K562 (cell line): ENCODE results near the gene TP53I13. TPM values are rescaled to one million over a fixed set of nuclear protein-coding genes. Genes with fewer than 3 reads are reported as not detected.

Experiments used
- MED1 ChIP-seq: sonication (generic); formaldehyde crosslinking; IDR thresholded peaks from 2 replicates; pipeline ENCODE4 v1.8.1; 2023; ENCODE audit warnings: missing genetic modification reagents, borderline replicate concordance
- ZNF184 ChIP-seq: sonication (generic); formaldehyde crosslinking; IDR thresholded peaks from 2 replicates; pipeline ENCODE4 v1.5.0; 2020; ENCODE audit warnings: missing genetic modification reagents
- polyA plus RNA-seq, 8 experiments: library from polyadenylated mRNA; depleted of rRNA in 4 of 8; stranded (reverse) in 5 of 8; unstranded in 3 of 8; fragments of >200 nt; fragmentation: Nextera tagmentation in 2 of 8; fragmentation: Illumina TruSeq in 1 of 8; extraction: Ambion mirVana in 2 of 8; extraction: Trizol in 1 of 8; gene quantifications; 2 replicates each; pipeline versions ENCODE4 v1.2.1 to v1.2.3, GENCODE V29; 2011 to 2014; ENCODE audit warnings: inconsistent platforms in 1 of 8, missing spikeins in 1 of 8
- total RNA-seq, 7 experiments: library from RNA; depleted of rRNA in 6 of 7; stranded (reverse); fragments of >200 nt in 6 of 7; fragmentation: Illumina TruSeq in 2 of 7; extraction: Trizol in 2 of 7; gene quantifications; 2 replicates each; pipeline versions ENCODE4 v1.2.1 to v1.2.3, GENCODE V29; 2011 to 2021; ENCODE audit warnings: low replicate concordance in 1 of 7
- TF ChIP-seq, protein P1 (sequence below): fragments of 450-650 bp; IDR thresholded peaks from 2 replicates; pipeline ENCODE4 v1.6.1; 2016; ENCODE audit warnings: mild to moderate bottlenecking
- TF ChIP-seq, protein P2 (sequence below): fragments of 200-600 bp; sonication (generic); IDR thresholded peaks from one replicate; pipeline ENCODE4 v1.6.1; 2012; ENCODE audit warnings: mild to moderate bottlenecking, low read depth, low read length, inconsistent platforms
- TF ChIP-seq, protein P3 (sequence below): sonication (generic); formaldehyde crosslinking; IDR thresholded peaks from 2 replicates; pipeline ENCODE4 v1.5.0; 2020; ENCODE audit warnings: missing genetic modification reagents
- TF ChIP-seq, protein P4 (sequence below): sonication (generic); formaldehyde crosslinking; IDR thresholded peaks from 2 replicates; pipeline ENCODE4 v1.8.1; 2023; ENCODE audit warnings: mild to moderate bottlenecking, missing genetic modification reagents

Gene TP53I13
- total and polyA plus RNA-seq, 9 of the 15 experiments (the other 6 are each of a cell fraction or from before 2014, with no cell fraction given): 0.08 to 28.3 (median 9.1) TPM

DNA sequence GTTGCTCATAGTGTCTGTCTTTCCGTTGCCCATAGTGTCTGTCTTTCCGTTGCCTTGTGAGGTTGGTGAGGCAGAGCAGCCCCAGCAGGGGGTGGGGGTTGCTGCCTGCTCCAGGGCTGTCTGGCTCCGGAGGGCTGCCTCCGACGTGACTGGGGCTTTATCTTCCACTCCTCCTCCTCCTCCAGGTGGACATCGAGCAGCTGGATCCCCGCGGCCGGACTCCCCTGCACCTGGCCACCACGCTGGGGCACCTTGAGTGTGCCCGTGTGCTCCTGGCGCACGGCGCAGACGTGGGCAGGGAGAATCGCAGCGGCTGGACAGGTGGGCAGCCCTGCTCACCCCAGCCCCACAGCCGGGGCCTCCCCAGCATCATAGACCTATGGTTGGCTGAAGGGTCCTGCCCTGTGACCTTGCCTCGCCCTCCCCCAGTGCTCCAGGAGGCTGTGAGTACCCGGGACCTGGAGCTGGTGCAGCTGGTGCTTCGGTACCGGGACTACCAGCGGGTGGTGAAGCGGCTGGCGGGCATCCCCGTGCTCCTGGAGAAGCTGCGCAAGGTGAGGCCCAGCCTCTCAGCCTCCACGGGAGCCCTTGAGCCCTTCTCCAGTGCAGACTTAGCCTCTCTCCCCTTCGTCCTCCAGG lies 39.2 kb downstream of the TP53I13 start (continued):
- TF ChIP-seq, protein P1, sequence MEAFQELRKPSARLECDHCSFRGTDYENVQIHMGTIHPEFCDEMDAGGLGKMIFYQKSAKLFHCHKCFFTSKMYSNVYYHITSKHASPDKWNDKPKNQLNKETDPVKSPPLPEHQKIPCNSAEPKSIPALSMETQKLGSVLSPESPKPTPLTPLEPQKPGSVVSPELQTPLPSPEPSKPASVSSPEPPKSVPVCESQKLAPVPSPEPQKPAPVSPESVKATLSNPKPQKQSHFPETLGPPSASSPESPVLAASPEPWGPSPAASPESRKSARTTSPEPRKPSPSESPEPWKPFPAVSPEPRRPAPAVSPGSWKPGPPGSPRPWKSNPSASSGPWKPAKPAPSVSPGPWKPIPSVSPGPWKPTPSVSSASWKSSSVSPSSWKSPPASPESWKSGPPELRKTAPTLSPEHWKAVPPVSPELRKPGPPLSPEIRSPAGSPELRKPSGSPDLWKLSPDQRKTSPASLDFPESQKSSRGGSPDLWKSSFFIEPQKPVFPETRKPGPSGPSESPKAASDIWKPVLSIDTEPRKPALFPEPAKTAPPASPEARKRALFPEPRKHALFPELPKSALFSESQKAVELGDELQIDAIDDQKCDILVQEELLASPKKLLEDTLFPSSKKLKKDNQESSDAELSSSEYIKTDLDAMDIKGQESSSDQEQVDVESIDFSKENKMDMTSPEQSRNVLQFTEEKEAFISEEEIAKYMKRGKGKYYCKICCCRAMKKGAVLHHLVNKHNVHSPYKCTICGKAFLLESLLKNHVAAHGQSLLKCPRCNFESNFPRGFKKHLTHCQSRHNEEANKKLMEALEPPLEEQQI: no peak
- TF ChIP-seq, protein P2, sequence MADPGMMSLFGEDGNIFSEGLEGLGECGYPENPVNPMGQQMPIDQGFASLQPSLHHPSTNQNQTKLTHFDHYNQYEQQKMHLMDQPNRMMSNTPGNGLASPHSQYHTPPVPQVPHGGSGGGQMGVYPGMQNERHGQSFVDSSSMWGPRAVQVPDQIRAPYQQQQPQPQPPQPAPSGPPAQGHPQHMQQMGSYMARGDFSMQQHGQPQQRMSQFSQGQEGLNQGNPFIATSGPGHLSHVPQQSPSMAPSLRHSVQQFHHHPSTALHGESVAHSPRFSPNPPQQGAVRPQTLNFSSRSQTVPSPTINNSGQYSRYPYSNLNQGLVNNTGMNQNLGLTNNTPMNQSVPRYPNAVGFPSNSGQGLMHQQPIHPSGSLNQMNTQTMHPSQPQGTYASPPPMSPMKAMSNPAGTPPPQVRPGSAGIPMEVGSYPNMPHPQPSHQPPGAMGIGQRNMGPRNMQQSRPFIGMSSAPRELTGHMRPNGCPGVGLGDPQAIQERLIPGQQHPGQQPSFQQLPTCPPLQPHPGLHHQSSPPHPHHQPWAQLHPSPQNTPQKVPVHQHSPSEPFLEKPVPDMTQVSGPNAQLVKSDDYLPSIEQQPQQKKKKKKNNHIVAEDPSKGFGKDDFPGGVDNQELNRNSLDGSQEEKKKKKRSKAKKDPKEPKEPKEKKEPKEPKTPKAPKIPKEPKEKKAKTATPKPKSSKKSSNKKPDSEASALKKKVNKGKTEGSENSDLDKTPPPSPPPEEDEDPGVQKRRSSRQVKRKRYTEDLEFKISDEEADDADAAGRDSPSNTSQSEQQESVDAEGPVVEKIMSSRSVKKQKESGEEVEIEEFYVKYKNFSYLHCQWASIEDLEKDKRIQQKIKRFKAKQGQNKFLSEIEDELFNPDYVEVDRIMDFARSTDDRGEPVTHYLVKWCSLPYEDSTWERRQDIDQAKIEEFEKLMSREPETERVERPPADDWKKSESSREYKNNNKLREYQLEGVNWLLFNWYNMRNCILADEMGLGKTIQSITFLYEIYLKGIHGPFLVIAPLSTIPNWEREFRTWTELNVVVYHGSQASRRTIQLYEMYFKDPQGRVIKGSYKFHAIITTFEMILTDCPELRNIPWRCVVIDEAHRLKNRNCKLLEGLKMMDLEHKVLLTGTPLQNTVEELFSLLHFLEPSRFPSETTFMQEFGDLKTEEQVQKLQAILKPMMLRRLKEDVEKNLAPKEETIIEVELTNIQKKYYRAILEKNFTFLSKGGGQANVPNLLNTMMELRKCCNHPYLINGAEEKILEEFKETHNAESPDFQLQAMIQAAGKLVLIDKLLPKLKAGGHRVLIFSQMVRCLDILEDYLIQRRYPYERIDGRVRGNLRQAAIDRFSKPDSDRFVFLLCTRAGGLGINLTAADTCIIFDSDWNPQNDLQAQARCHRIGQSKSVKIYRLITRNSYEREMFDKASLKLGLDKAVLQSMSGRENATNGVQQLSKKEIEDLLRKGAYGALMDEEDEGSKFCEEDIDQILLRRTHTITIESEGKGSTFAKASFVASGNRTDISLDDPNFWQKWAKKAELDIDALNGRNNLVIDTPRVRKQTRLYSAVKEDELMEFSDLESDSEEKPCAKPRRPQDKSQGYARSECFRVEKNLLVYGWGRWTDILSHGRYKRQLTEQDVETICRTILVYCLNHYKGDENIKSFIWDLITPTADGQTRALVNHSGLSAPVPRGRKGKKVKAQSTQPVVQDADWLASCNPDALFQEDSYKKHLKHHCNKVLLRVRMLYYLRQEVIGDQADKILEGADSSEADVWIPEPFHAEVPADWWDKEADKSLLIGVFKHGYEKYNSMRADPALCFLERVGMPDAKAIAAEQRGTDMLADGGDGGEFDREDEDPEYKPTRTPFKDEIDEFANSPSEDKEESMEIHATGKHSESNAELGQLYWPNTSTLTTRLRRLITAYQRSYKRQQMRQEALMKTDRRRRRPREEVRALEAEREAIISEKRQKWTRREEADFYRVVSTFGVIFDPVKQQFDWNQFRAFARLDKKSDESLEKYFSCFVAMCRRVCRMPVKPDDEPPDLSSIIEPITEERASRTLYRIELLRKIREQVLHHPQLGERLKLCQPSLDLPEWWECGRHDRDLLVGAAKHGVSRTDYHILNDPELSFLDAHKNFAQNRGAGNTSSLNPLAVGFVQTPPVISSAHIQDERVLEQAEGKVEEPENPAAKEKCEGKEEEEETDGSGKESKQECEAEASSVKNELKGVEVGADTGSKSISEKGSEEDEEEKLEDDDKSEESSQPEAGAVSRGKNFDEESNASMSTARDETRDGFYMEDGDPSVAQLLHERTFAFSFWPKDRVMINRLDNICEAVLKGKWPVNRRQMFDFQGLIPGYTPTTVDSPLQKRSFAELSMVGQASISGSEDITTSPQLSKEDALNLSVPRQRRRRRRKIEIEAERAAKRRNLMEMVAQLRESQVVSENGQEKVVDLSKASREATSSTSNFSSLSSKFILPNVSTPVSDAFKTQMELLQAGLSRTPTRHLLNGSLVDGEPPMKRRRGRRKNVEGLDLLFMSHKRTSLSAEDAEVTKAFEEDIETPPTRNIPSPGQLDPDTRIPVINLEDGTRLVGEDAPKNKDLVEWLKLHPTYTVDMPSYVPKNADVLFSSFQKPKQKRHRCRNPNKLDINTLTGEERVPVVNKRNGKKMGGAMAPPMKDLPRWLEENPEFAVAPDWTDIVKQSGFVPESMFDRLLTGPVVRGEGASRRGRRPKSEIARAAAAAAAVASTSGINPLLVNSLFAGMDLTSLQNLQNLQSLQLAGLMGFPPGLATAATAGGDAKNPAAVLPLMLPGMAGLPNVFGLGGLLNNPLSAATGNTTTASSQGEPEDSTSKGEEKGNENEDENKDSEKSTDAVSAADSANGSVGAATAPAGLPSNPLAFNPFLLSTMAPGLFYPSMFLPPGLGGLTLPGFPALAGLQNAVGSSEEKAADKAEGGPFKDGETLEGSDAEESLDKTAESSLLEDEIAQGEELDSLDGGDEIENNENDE: no peak
- TF ChIP-seq, protein P3, sequence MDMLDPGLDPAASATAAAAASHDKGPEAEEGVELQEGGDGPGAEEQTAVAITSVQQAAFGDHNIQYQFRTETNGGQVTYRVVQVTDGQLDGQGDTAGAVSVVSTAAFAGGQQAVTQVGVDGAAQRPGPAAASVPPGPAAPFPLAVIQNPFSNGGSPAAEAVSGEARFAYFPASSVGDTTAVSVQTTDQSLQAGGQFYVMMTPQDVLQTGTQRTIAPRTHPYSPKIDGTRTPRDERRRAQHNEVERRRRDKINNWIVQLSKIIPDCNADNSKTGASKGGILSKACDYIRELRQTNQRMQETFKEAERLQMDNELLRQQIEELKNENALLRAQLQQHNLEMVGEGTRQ: no peak
- TF ChIP-seq, protein P4, sequence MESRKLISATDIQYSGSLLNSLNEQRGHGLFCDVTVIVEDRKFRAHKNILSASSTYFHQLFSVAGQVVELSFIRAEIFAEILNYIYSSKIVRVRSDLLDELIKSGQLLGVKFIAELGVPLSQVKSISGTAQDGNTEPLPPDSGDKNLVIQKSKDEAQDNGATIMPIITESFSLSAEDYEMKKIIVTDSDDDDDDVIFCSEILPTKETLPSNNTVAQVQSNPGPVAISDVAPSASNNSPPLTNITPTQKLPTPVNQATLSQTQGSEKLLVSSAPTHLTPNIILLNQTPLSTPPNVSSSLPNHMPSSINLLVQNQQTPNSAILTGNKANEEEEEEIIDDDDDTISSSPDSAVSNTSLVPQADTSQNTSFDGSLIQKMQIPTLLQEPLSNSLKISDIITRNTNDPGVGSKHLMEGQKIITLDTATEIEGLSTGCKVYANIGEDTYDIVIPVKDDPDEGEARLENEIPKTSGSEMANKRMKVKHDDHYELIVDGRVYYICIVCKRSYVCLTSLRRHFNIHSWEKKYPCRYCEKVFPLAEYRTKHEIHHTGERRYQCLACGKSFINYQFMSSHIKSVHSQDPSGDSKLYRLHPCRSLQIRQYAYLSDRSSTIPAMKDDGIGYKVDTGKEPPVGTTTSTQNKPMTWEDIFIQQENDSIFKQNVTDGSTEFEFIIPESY (CRISPR knock-in tag): no peak
- TF ChIP-seq ZNF184 (CRISPR knock-in tag): no peak
- no peak for TF ChIP-seq MED1
